ENCODE data around the gene BICD1.

DNA sequence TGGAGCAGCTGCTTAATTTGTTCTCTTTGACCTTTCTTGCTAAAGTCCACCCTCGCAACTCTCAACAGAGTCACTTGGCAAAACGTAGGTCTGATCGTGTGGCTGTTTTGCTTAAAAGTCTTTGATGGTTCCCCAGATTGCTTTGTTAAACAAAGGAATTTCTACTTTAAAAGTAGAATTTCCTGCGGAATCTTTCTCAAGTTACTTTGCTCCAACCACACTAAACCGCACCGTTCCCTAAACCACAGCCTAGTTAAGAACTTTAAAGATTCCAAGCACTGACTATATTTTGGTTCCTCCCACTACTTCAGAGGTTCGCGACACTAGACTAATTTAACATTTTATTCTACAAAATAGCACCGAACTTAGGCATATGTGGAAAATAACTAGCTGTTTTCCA is 177.9 kb downstream of the BICD1 start:
- TF ChIP-seq, protein P1, sequence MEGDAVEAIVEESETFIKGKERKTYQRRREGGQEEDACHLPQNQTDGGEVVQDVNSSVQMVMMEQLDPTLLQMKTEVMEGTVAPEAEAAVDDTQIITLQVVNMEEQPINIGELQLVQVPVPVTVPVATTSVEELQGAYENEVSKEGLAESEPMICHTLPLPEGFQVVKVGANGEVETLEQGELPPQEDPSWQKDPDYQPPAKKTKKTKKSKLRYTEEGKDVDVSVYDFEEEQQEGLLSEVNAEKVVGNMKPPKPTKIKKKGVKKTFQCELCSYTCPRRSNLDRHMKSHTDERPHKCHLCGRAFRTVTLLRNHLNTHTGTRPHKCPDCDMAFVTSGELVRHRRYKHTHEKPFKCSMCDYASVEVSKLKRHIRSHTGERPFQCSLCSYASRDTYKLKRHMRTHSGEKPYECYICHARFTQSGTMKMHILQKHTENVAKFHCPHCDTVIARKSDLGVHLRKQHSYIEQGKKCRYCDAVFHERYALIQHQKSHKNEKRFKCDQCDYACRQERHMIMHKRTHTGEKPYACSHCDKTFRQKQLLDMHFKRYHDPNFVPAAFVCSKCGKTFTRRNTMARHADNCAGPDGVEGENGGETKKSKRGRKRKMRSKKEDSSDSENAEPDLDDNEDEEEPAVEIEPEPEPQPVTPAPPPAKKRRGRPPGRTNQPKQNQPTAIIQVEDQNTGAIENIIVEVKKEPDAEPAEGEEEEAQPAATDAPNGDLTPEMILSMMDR (IDR thresholded peaks at IDR 0.05), result no peak
- TF ChIP-seq POLR2A (IDR thresholded peaks at IDR 0.05), result no peak
